Cardiac fibroblast (primary cell): ENCODE data around the gene ZCCHC7.

ENCODE experiments used
- DNase-seq, 2 donors: peaks; one replicate each; pipeline versions ENCODE4 v3.0.0 to v3.0.0-alpha.2; 2010; ENCODE audit warnings: low read depth in 2 of 2
- H3K4me3 ChIP-seq, 2 donors: replicated peaks in 1 of 2; 1 replicate in 1 of 2; 2 replicates in 1 of 2; pipeline ENCODE4 v1.5.1; 2011; ENCODE audit warnings: low read depth in 2 of 2, low read length in 2 of 2, mild to moderate bottlenecking in 2 of 2, moderate library complexity in 1 of 2
- CTCF ChIP-seq: IDR thresholded peaks from one replicate; pipeline ENCODE4 v1.5.1; 2011; ENCODE audit warnings: low read depth, mild to moderate bottlenecking, low read length, inconsistent platforms

ZCCHC7 gene

GRCh38 chr9:37149666-37150308, 29.4 kb downstream of the ZCCHC7 start:
- no peak for DNase-seq
- TF ChIP-seq CTCF = no peak
- H3K4me3 ChIP-seq = no peak overlapping the region

GRCh38 chr9:37150415-37150814, 30.0 kb downstream of the ZCCHC7 start:
- no peak for TF ChIP-seq CTCF
- H3K4me3 ChIP-seq = no peak overlapping the region
- DNase-seq = no peak

- DNase-seq = no peak
- no peak for TF ChIP-seq CTCF
- H3K4me3 ChIP-seq = no peak overlapping the region
Observed at GRCh38 chr9:37151812-37152211, 31.4 kb downstream of the ZCCHC7 start.

- no peak for DNase-seq
- TF ChIP-seq CTCF = no peak
- no peak overlapping the region for H3K4me3 ChIP-seq
Observed at GRCh38 chr9:37152365-37152764, 32.0 kb downstream of the ZCCHC7 start.

- TF ChIP-seq CTCF = no peak
- DNase-seq = no peak
- H3K4me3 ChIP-seq = no peak overlapping the region
Observed at GRCh38 chr9:37155601-37156000, 35.2 kb downstream of the ZCCHC7 start.

DNA sequence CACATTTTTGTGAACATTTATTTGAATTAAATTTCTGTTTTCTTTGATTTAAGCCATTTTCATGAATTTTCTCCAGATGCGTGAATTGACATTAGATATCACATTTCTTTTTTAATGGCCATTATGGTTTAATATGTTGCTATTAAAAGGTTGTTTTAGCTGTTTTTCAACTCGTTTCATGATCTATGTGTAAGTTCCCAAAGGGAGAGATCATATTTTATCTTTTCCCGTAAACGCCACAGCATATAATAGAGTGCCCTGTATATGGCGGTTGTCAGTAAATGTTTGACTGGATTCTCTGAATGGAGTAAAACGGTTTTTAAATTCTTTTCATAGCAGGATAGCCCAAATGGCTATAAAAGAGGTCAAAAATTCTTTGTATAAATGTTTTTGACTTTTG, 35.8 kb downstream of the ZCCHC7 start:
- no peak for DNase-seq
- no peak for TF ChIP-seq CTCF
- no peak overlapping the region for H3K4me3 ChIP-seq

- peak; percentile 13 to 77 for DNase-seq
- H3K4me3 ChIP-seq = no peak overlapping the region
- no peak for TF ChIP-seq CTCF
Observed at GRCh38 chr9:37156781-37157356, 36.5 kb downstream of the ZCCHC7 start.
